RWPE1 (cell line): ENCODE measurements around the gene IGFBP1.
"Not testable (repeated sequence)": the region's sequence is repeated elsewhere in the genome, so short reads cannot be mapped to it uniquely, and the experiment has no call there.

Experiments used
- CTCF ChIA-PET: fragments of 350-600 bp; sonication (Branson Sonifier 250); formaldehyde crosslinking; extraction: SDS; loops from one replicate; lab custom pipeline; 2021; lab: Yijun Ruan, JAX
- POLR2A ChIA-PET: fragments of 400-600 bp; formaldehyde crosslinking; extraction: SDS; loops from one replicate; lab custom pipeline; 2020; ENCODE audit warnings: antibody characterized with exemption; ENCODE audit not compliant: low non-redundant PET; lab: Yijun Ruan, JAX
- DNase-seq: peaks from one replicate; pipeline ENCODE4 v3.0.0; 2012; ENCODE audit warnings: low spot score
- H3K27ac ChIP-seq: fragments of 450-650 bp; 2 replicates; pipeline ENCODE4 v1.5.1; 2017
- CTCF ChIP-seq: fragments of 450-650 bp; conservative IDR thresholded peaks from 2 replicates; pipeline ENCODE4 v1.5.1; 2017; ENCODE audit warnings: low read depth, mild to moderate bottlenecking

The IGFBP1 gene

GRCh38 chr7:45888185-45888992, at the start of gene IGFBP1:
Gene IGFBP1, plus strand, starts transcription at chr7:45888488. Its CDS starts 165 bp downstream, at chr7:45888653.
- TF ChIP-seq CTCF = no peak
- H3K27ac ChIP-seq = no peak within 1 kb of the TSS
- ChIA-PET POLR2A (no interaction called here), CTCF (interaction anchor here (0.6 to 0.7 kb wide), 3 partner anchors 273 to 1366 kb away, joined by 3 to 5 read pairs (median 3); no protein-coding TSS in a partner anchor)
- no peak for DNase-seq

- CTCF ChIA-PET, DNase-seq, H3K27ac ChIP-seq, POLR2A ChIA-PET: not testable (repeated sequence)
Observed at GRCh38 chr7:45838852-45839251, 49.4 kb upstream of the IGFBP1 start.

DNA sequence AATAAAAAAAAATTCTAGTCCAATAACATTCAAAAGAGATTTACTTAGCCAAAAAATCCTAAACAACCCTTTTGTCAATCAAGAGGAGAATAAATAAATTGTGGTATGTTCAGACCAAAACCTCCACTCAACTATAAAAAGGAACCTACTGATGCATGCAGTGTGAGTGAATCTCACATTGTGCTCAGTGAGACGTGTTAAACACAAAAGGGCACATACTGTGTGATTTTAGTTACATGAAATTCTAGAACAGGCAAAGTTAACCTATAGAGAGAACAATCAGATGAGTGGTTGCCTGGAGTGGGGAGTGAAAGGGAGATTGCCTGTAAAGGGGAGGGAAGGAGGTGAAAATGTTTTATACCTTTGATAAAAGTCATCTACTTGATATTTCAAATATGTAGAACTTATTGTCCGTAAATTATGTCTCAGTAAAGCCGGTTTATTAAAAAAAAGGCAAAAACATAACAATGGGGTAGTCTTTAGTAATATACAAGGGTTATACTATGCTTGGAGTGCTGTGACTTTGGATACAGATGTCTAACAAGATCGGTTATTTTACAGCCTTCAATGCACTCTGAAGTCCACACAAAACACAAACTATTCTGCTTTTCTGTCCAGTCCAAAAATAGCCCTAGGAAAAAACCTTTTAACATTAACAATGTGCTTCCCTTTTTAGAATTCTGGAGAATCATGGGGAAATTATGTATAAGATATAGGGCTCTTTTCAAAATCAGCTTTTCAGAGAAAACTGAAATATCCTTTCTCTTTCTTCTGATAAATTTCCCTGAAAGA, 46.2 kb upstream of the IGFBP1 start:
- CTCF ChIA-PET, H3K27ac ChIP-seq: not testable (repeated sequence)

GRCh38 chr7:45846536-45846935, 41.8 kb upstream of the IGFBP1 start:
- CTCF ChIA-PET = interaction anchor here (0.6 kb wide), 1 partner anchor 195 kb away, joined by 7 read pairs; no protein-coding TSS in a partner anchor
- POLR2A ChIA-PET, H3K27ac ChIP-seq, DNase-seq: not testable (repeated sequence)

More for the DNA sequence above, 46.2 kb upstream of the IGFBP1 start:
- DNase-seq, POLR2A ChIA-PET: not testable (repeated sequence)

DNA sequence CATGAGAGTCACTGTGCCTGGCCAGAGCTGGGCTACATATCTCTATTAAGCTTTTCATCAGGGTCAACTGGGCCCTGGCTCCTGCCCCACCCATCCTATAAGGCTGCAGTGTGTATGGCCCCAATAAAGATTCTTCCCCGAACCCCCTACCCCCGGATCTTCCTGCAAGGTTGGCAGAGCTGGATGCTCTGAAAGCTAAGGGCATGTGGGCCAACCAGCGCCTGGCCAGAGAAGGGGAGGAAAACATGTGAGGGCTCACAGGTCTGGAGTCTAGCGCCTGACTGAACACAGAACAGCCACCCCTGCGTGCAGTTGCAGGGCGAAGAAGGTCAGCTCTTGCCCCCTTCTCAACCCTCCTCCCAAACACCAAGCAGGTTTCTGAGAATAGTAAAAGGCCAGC, 39.6 kb upstream of the IGFBP1 start:
- not testable (repeated sequence) for H3K27ac ChIP-seq, DNase-seq

DNA sequence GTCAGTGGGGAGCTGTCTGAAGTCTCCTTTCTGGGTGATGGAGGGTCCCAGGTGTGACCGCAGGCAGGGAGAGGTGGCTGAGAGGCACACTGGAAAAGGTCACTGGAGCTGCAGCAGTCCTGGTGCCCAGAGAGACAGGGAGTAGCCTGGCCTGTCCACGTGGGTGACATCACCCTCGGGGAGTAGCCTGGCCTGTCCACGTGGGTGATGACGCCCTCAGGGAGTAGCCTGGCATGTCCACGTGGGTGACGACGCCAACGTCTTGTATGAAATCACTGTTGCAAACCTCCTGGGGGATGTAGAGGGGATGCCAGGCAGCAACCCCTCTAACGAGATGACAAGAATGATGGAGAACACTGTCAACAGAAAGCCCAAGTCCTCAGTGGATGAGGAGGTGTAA, 35.3 kb upstream of the IGFBP1 start:
- CTCF ChIA-PET = interaction anchor here (0.5 kb wide), 1 partner anchor 586 kb away, joined by 3 read pairs; no protein-coding TSS in a partner anchor
- POLR2A ChIA-PET, DNase-seq, H3K27ac ChIP-seq: not testable (repeated sequence)

More for the DNA sequence above, 39.6 kb upstream of the IGFBP1 start:
- CTCF ChIA-PET, POLR2A ChIA-PET: not testable (repeated sequence)

DNA sequence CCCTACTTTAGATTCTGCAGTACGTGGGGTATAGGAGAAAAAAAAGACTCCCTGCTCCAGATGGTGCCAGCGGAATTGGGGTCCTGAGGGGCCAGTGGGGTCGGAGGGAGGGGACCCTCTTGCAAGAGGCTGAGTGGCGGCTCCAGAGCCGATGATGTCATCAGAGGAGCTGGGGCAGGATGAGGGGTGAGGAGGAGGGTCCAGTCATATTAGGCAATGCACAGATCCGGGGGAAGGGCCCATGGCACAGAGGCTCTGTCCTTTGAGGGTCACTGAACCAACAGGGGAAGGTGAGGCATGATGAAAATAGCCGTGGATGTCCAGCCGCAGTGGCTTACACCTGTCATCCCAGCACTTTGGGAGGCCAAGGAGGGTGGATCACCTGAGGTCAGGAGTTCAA, 34.8 kb upstream of the IGFBP1 start:
- CTCF ChIA-PET = interaction anchor here (0.5 kb wide), 1 partner anchor 586 kb away, joined by 3 read pairs; no protein-coding TSS in a partner anchor
- DNase-seq, H3K27ac ChIP-seq, POLR2A ChIA-PET: not testable (repeated sequence)

DNA sequence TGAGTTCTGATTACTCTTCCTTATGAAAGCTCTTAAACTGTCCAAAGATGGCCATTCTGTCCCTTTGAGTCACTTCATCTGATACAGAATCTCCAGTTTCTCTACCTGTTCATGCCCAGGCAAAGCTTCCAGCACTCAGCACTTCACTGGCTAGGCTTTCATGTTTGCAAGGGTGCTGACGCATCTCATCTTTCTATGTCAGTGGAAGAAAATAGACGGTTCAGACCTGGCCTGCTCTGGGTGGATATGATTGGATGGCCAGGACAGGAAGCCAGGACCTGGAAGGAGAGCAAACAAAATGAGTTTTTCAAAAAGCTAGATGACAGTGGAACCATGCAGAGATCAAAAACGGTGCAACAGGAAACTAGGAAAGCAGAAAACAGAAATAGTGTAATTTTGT, 32.6 kb upstream of the IGFBP1 start:
- DNase-seq, POLR2A ChIA-PET, H3K27ac ChIP-seq: not testable (repeated sequence)
- CTCF ChIA-PET = interaction anchor here (0.8 to 1.0 kb wide), 2 partner anchors 159 to 596 kb away, joined by 3 read pairs; no protein-coding TSS in a partner anchor

- POLR2A ChIA-PET, H3K27ac ChIP-seq, DNase-seq, CTCF ChIA-PET: not testable (repeated sequence)
Observed at GRCh38 chr7:45856888-45857287, 31.4 kb upstream of the IGFBP1 start.

- no peak overlapping the region for H3K27ac ChIP-seq
- TF ChIP-seq CTCF = no peak
- ChIA-PET CTCF (interaction anchor here (0.5 kb wide), 1 partner anchor 14 kb away, joined by 3 read pairs; no protein-coding TSS in a partner anchor), POLR2A (no interaction called here)
- no peak for DNase-seq
Observed at GRCh38 chr7:45863715-45864114, 24.6 kb upstream of the IGFBP1 start.
